Measurements from ENCODE around the gene KIF12. TPM values are rescaled to one million over a fixed set of nuclear protein-coding genes. Genes with fewer than 3 reads are reported as not detected.

Gene KIF12
- total RNA-seq, 1 donor from 2014 or later, result 3.3 TPM

GRCh38 chr9:114060711-114061110, 38.4 kb downstream of the KIF12 start:
- Mint-ChIP-seq H3K27me3 (ENCODE audit: low read depth) (peaks cover 17% of the 10 kb centered on the region), H3K4me3 (no peak overlapping the region), H3K4me1 (no peaks in the 10 kb centered on the region), H3K36me3 (peaks cover 12% of the 10 kb centered on the region), H3K9me3 (peaks cover 6% of the 10 kb centered on the region), H3K27ac (no peak overlapping the region)
- DNase-seq (ENCODE audit: low spot score in 2 of 2, unreplicated experiment in 2 of 2), result no peak
- TF ChIP-seq, protein P1, sequence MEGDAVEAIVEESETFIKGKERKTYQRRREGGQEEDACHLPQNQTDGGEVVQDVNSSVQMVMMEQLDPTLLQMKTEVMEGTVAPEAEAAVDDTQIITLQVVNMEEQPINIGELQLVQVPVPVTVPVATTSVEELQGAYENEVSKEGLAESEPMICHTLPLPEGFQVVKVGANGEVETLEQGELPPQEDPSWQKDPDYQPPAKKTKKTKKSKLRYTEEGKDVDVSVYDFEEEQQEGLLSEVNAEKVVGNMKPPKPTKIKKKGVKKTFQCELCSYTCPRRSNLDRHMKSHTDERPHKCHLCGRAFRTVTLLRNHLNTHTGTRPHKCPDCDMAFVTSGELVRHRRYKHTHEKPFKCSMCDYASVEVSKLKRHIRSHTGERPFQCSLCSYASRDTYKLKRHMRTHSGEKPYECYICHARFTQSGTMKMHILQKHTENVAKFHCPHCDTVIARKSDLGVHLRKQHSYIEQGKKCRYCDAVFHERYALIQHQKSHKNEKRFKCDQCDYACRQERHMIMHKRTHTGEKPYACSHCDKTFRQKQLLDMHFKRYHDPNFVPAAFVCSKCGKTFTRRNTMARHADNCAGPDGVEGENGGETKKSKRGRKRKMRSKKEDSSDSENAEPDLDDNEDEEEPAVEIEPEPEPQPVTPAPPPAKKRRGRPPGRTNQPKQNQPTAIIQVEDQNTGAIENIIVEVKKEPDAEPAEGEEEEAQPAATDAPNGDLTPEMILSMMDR (IDR thresholded peaks at IDR 0.05; ENCODE audit: unreplicated experiment), result no peak

DNA sequence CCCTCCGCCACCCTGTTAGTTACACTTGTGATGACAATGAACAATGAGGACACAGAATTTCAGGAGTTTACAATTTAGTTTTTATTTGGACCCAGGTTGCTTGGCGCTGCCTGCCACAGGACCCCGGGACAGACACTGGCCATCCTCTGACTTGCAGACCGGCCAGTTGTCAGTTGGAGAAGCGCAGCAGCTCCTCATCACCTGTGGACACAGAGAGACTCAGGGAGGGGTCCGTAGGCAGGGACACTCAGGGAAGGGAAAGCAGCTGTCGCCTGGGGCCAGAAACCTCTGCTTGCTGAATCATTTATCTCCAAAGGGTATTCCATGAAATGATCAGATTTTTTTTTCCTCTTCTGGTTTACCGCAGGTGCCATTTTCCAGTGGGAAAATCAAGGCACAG, 39.0 kb downstream of the KIF12 start:
- peaks cover 6% of the 10 kb centered on the region for H3K9me3 Mint-ChIP-seq
- H3K36me3 Mint-ChIP-seq, result peaks cover 12% of the 10 kb centered on the region
- peaks cover 17% of the 10 kb centered on the region for H3K27me3 Mint-ChIP-seq (ENCODE audit: low read depth)
- H3K4me3 Mint-ChIP-seq, result no peak overlapping the region
- no peak for DNase-seq (ENCODE audit: low spot score in 2 of 2, unreplicated experiment in 2 of 2)
- peak overlapping the region; percentile 39 for H3K27ac Mint-ChIP-seq
- no peaks in the 10 kb centered on the region for H3K4me1 Mint-ChIP-seq
- TF ChIP-seq, protein P1 (IDR thresholded peaks at IDR 0.05; ENCODE audit: unreplicated experiment), result no peak

GRCh38 chr9:114059047-114059803, 39.9 kb downstream of the KIF12 start:
- no peak overlapping the region for H3K27ac Mint-ChIP-seq
- peaks cover 13% of the 10 kb centered on the region for H3K27me3 Mint-ChIP-seq (ENCODE audit: low read depth)
- TF ChIP-seq, protein P1 (IDR thresholded peaks at IDR 0.05; ENCODE audit: unreplicated experiment), result no peak
- no peaks in the 10 kb centered on the region for H3K4me1 Mint-ChIP-seq
- H3K9me3 Mint-ChIP-seq, result peaks cover 6% of the 10 kb centered on the region
- DNase-seq (ENCODE audit: low spot score in 2 of 2, unreplicated experiment in 2 of 2), result no peak
- no peak overlapping the region for H3K4me3 Mint-ChIP-seq
- H3K36me3 Mint-ChIP-seq, result peaks cover 12% of the 10 kb centered on the region

GRCh38 chr9:114058688-114059046, 40.4 kb downstream of the KIF12 start:
- H3K4me3 Mint-ChIP-seq, result no peak overlapping the region

GRCh38 chr9:114057161-114057885, 41.8 kb downstream of the KIF12 start:
- no peaks in the 10 kb centered on the region for H3K4me1 Mint-ChIP-seq
- TF ChIP-seq, protein P1 (IDR thresholded peaks at IDR 0.05; ENCODE audit: unreplicated experiment), result no peak
- no peaks in the 10 kb centered on the region for H3K27me3 Mint-ChIP-seq (ENCODE audit: low read depth)
- no peak overlapping the region for H3K27ac Mint-ChIP-seq
- H3K9me3 Mint-ChIP-seq, result no peaks in the 10 kb centered on the region
- H3K4me3 Mint-ChIP-seq, result no peak overlapping the region
- peaks cover 18% of the 10 kb centered on the region for H3K36me3 Mint-ChIP-seq
- no peak for DNase-seq (ENCODE audit: low spot score in 2 of 2, unreplicated experiment in 2 of 2)

More at GRCh38 chr9:114058688-114059046, 40.4 kb downstream of the KIF12 start:
- peaks cover 12% of the 10 kb centered on the region for H3K36me3 Mint-ChIP-seq
- peaks cover 4% of the 10 kb centered on the region for H3K9me3 Mint-ChIP-seq
- H3K27me3 Mint-ChIP-seq (ENCODE audit: low read depth), result peaks cover 9% of the 10 kb centered on the region
- no peaks in the 10 kb centered on the region for H3K4me1 Mint-ChIP-seq
- DNase-seq (ENCODE audit: low spot score in 2 of 2, unreplicated experiment in 2 of 2), result no peak
- no peak overlapping the region for H3K27ac Mint-ChIP-seq
- TF ChIP-seq, protein P1 (IDR thresholded peaks at IDR 0.05; ENCODE audit: unreplicated experiment), result no peak

Measured in mesothelial cell of epicardium (in vitro differentiated cells).